Keratinocyte (primary cell): Measurements from ENCODE around the gene FNDC3B. TPM values are rescaled to one million over a fixed set of nuclear protein-coding genes. Genes with fewer than 3 reads are reported as not detected.

Source experiments
- DNase-seq: peaks from one replicate; pipeline ENCODE4 v3.0.0-alpha.2; 2011; ENCODE audit warnings: low read depth, missing footprints, low spot score
- FAIRE-seq: peaks from 2 replicates; lab custom pipeline; 2011; peaks lifted over from hg19 to GRCh38; lab: Jason Lieb, UNC
- H2AFZ ChIP-seq: 2 replicates; pipeline ENCODE4 v1.6.0; 2012; ENCODE audit warnings: low read length, control low read depth, inconsistent platforms; ENCODE audit not compliant: control insufficient read depth
- H3K27ac ChIP-seq: 2 replicates; pipeline ENCODE4 v1.5.1; 2011; ENCODE audit warnings: low read length; ENCODE audit not compliant: control insufficient read depth, insufficient read depth
- H3K27me3 ChIP-seq: 3 replicates; pipeline ENCODE4 v1.6.0; 2011; ENCODE audit warnings: low read length; ENCODE audit not compliant: control insufficient read depth, insufficient read depth; ENCODE audit errors: extremely low read depth
- H3K36me3 ChIP-seq, 2 experiments: 2 replicates in 1 of 2; 3 replicates in 1 of 2; pipeline ENCODE4 v1.5.1; 2011; ENCODE audit warnings: low read length in 2 of 2, mild to moderate bottlenecking in 1 of 2; ENCODE audit not compliant: control insufficient read depth in 2 of 2, insufficient read depth in 2 of 2; ENCODE audit errors: extremely low read depth in 1 of 2
- H3K4me1 ChIP-seq: 3 replicates; pipeline ENCODE4 v1.5.1; 2011; ENCODE audit warnings: low read length; ENCODE audit not compliant: control insufficient read depth, insufficient read depth; ENCODE audit errors: extremely low read depth
- H3K4me2 ChIP-seq: 3 replicates; pipeline ENCODE4 v1.6.0; 2011; ENCODE audit warnings: low read depth, low read length; ENCODE audit not compliant: control insufficient read depth, insufficient read depth; ENCODE audit errors: extremely low read depth
- H3K4me3 ChIP-seq, 3 experiments: fragments of 200-600 bp in 1 of 3; sonication (generic) in 1 of 3; 2 replicates in 2 of 3; 3 replicates in 1 of 3; pipeline ENCODE4 v1.5.1; 2011 to 2016; ENCODE audit warnings: low read length in 3 of 3, mild to moderate bottlenecking in 3 of 3, control low read depth in 2 of 3, inconsistent platforms in 1 of 3, low read depth in 1 of 3, mixed read lengths in 1 of 3, mixed run types in 1 of 3, moderate library complexity in 1 of 3; ENCODE audit not compliant: control insufficient read depth in 2 of 3, insufficient read depth in 2 of 3; ENCODE audit errors: extremely low read depth in 1 of 3
- H3K79me2 ChIP-seq: 2 replicates; pipeline ENCODE4 v1.6.0; 2012; ENCODE audit warnings: low read length; ENCODE audit not compliant: control insufficient read depth, insufficient read depth
- H3K9ac ChIP-seq: 3 replicates; pipeline ENCODE4 v1.6.0; 2011; ENCODE audit warnings: low read length; ENCODE audit not compliant: control insufficient read depth, insufficient read depth; ENCODE audit errors: extremely low read depth
- H3K9me1 ChIP-seq: 3 replicates; pipeline ENCODE4 v1.6.0; 2011; ENCODE audit warnings: low read length; ENCODE audit not compliant: control insufficient read depth, insufficient read depth; ENCODE audit errors: extremely low read depth
- H3K9me3 ChIP-seq: 2 replicates; pipeline ENCODE4 v1.5.1; 2012; ENCODE audit warnings: low read depth, low read length; ENCODE audit not compliant: control insufficient read depth
- H4K20me1 ChIP-seq: 3 replicates; pipeline ENCODE4 v1.6.0; 2011; ENCODE audit warnings: low read length; ENCODE audit not compliant: control insufficient read depth, insufficient read depth; ENCODE audit errors: extremely low read depth
- EZH2 ChIP-seq: IDR thresholded peaks from one replicate; pipeline ENCODE4 v1.6.1; 2012; ENCODE audit warnings: inconsistent platforms, mild to moderate bottlenecking, low read length, moderate library complexity
- dilution Hi-C: fragments of 300-500 bp; cut with MboI; formaldehyde crosslinking; loops from one replicate; pipeline ENCODE4 v1.7.0; 2020; ENCODE audit warnings: low sequenced_read_pairs; ENCODE audit not compliant: extremely low pct_ligation_motif_present
- polyA plus RNA-seq, 5 experiments: library from polyadenylated mRNA; depleted of rRNA in 3 of 5; stranded (reverse) in 3 of 5; stranded (forward) in 1 of 5; unstranded in 1 of 5; fragments of >200 nt; gene quantifications; 1 replicate in 1 of 5; 2 replicates in 3 of 5; 3 replicates in 1 of 5; pipeline versions ENCODE4 v1.2.1 to v1.2.3, GENCODE V29; 2011 to 2012; ENCODE audit warnings: missing spikeins in 2 of 5, low read depth in 1 of 5, low replicate concordance in 1 of 5
- TF ChIP-seq, protein P1 (sequence below), 3 experiments: IDR thresholded peaks in 1 of 3; conservative IDR thresholded peaks in 1 of 3; optimal IDR thresholded peaks in 1 of 3; 2 replicates in 2 of 3; 3 replicates in 1 of 3; pipeline versions ENCODE3 to v1.5.1; 2011; ENCODE audit warnings: low read length in 3 of 3, mild to moderate bottlenecking in 3 of 3, moderate library complexity in 2 of 3, control low read depth in 1 of 3, inconsistent platforms in 1 of 3; ENCODE audit not compliant: insufficient read depth in 2 of 3; ENCODE audit errors: extremely low read depth in 1 of 3

FNDC3B gene
- polyA plus RNA-seq, 1 donor (not counting 4 experiments of a cell fraction or from before 2014, with no cell fraction given), result 31.4 TPM

DNA sequence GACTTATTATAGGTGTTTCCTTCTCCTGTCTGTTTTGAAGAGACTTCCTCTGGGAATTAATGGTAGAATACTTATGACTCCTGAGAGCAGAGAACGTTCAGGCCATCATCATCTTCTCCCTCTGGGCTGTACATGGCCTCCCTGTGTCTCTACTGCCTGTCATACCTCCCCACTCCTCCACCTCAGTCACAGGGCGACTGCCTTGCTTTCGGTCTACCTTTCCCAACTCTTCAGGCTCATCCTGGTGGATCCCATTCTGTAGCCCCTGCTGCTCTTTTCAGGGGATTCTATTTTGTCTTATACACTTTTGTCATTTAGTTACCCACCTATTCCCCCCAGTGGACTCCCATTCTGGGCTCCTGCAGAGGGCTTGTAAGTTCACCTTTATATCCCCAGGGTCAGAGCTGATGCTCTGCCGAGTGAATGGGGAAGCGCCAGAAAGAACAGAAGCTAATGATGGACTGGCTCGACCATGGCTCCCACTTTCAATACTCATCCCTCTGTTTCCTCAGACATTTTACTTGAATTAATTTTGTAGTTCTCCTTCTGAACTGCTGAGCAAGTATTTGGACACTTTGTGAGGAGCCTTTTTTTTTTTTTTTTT is 28.6 kb downstream of the FNDC3B start:
- TF ChIP-seq, protein P1, sequence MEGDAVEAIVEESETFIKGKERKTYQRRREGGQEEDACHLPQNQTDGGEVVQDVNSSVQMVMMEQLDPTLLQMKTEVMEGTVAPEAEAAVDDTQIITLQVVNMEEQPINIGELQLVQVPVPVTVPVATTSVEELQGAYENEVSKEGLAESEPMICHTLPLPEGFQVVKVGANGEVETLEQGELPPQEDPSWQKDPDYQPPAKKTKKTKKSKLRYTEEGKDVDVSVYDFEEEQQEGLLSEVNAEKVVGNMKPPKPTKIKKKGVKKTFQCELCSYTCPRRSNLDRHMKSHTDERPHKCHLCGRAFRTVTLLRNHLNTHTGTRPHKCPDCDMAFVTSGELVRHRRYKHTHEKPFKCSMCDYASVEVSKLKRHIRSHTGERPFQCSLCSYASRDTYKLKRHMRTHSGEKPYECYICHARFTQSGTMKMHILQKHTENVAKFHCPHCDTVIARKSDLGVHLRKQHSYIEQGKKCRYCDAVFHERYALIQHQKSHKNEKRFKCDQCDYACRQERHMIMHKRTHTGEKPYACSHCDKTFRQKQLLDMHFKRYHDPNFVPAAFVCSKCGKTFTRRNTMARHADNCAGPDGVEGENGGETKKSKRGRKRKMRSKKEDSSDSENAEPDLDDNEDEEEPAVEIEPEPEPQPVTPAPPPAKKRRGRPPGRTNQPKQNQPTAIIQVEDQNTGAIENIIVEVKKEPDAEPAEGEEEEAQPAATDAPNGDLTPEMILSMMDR (optimal IDR thresholded peaks at IDR 0.05 in 1 of 3, IDR thresholded peaks at IDR 0.05 in 1 of 3, conservative IDR thresholded peaks at IDR 0.05 in 1 of 3; ENCODE audit: extremely low read depth in 1 of 3, insufficient read depth in 2 of 3, low read length in 3 of 3), result no peak
- no peak for TF ChIP-seq EZH2
- Histone ChIP-seq H3K4me3 (no peak overlapping the region), H2AFZ (no peak overlapping the region), H3K27me3 (no peaks in the 10 kb centered on the region), H3K4me1 (no peaks in the 10 kb centered on the region), H3K27ac (no peak overlapping the region), H3K9me3 (no peaks in the 10 kb centered on the region), H3K9me1 (no peaks in the 10 kb centered on the region), H3K79me2 (peaks cover 94% of the 10 kb centered on the region), H3K4me2 (no peak overlapping the region), H4K20me1 (peaks cover 4% of the 10 kb centered on the region), H3K9ac (no peak overlapping the region), H3K36me3 (peaks cover 4% of the 10 kb centered on the region in 2 experiments)
- dilution Hi-C loops, result no loop called here
- FAIRE-seq, result no peak
- DNase-seq, result no peak

DNA sequence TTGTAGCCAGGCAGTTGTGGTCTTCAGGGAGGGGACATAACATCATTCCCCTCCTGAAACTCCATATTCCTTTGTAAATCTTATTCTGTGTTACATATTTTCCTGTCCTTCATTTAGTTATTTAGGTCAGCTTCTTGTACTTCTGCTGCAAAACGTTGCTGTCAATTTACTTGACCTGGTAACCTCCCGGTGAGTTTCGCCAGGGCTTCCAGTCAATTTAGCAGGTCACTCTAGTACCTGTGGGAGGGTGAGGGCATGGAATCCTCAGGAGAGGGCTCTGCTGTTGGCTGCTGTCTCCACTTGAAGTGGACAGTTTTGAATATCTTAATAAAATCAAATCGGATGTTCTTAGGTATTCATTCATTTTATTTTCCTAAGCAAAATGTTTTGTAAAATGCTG is 29.6 kb downstream of the FNDC3B start:
- Histone ChIP-seq H3K27ac (no peak overlapping the region), H3K4me2 (no peak overlapping the region), H3K4me3 (no peak overlapping the region), H3K27me3 (no peaks in the 10 kb centered on the region), H3K9ac (no peak overlapping the region), H2AFZ (no peak overlapping the region), H4K20me1 (peaks cover 8% of the 10 kb centered on the region), H3K36me3 (peaks cover 4% of the 10 kb centered on the region in 2 experiments), H3K4me1 (no peaks in the 10 kb centered on the region), H3K9me3 (no peaks in the 10 kb centered on the region), H3K79me2 (peaks cover 94% of the 10 kb centered on the region), H3K9me1 (no peaks in the 10 kb centered on the region)
- no peak for DNase-seq
- TF ChIP-seq, protein P1 (optimal IDR thresholded peaks at IDR 0.05 in 1 of 3, IDR thresholded peaks at IDR 0.05 in 1 of 3, conservative IDR thresholded peaks at IDR 0.05 in 1 of 3; ENCODE audit: extremely low read depth in 1 of 3, insufficient read depth in 2 of 3, low read length in 3 of 3), result no peak
- no peak for TF ChIP-seq EZH2
- dilution Hi-C loops, result no loop called here
- FAIRE-seq, result no peak
